Ectodermal cell (in vitro differentiated cells): ENCODE results near the gene ROMO1.
"Not testable (repeated sequence)": the region's sequence is repeated elsewhere in the genome, so short reads cannot be mapped to it uniquely, and the experiment has no call there.

Experiments
- H3K27ac ChIP-seq: 2 replicates; pipeline ENCODE4 v1.7.0; 2013; ENCODE audit warnings: mild to moderate bottlenecking, low read depth, low read length; ENCODE audit not compliant: insufficient read depth, poor library complexity, severe bottlenecking
- H3K27me3 ChIP-seq: 2 replicates; pipeline ENCODE4 v1.7.0; 2013; ENCODE audit warnings: mild to moderate bottlenecking, low read length; ENCODE audit not compliant: insufficient read depth, control insufficient read depth, poor library complexity, severe bottlenecking
- H3K36me3 ChIP-seq: one replicate; pipeline ENCODE4 v1.7.0; 2013; ENCODE audit warnings: low read length; ENCODE audit not compliant: control insufficient read depth, insufficient read depth
- H3K4me1 ChIP-seq: one replicate; pipeline ENCODE4 v1.7.0; 2013; ENCODE audit warnings: low read length; ENCODE audit not compliant: control insufficient read depth, insufficient read depth
- H3K4me3 ChIP-seq: 2 replicates; pipeline ENCODE4 v1.7.0; 2013; ENCODE audit warnings: low read depth, low read length, control low read depth; ENCODE audit not compliant: insufficient read depth
- H3K9me3 ChIP-seq: 2 replicates; pipeline ENCODE4 v1.7.0; 2013; ENCODE audit warnings: mild to moderate bottlenecking, low read length, moderate library complexity; ENCODE audit not compliant: control insufficient read depth
- WGBS, 2 experiments: methylation state at CpG; one replicate each; pipeline ENCODE4 v1.1.7; 2013; ENCODE audit warnings: missing lambda C conversion rate in 2 of 2; 5-methylcytosine and 5-hydroxymethylcytosine counted together

The ROMO1 gene

GRCh38 chr20:35741892-35742740 lies 42.9 kb downstream of the ROMO1 start, which contains the start of gene RBM39:
Gene RBM39, minus strand, starts transcription at chr20:35742260. Its CDS starts 1,386 bp downstream, at chr20:35740874.
- 0% methylated on average over 66 of the region's 66 CpGs for WGBS, 2 experiments
- peak within 1 kb of the TSS; percentile 97 for H3K27ac ChIP-seq
- peaks cover 16% of the 10 kb centered on the region for H3K4me1 ChIP-seq
- H3K27me3 ChIP-seq, result no peaks in the 10 kb centered on the region
- H3K9me3 ChIP-seq, result no peaks in the 10 kb centered on the region
- H3K4me3 ChIP-seq, result peak within 1 kb of the TSS; percentile 99
- H3K36me3 ChIP-seq, result peaks cover 25% of the 10 kb centered on the region

GRCh38 chr20:35742741-35743523 lies 43.7 kb downstream of the ROMO1 start:
- H3K4me1 ChIP-seq, result peaks cover 16% of the 10 kb centered on the region
- H3K36me3 ChIP-seq, result peaks cover 23% of the 10 kb centered on the region
- no peaks in the 10 kb centered on the region for H3K27me3 ChIP-seq
- H3K9me3 ChIP-seq, result no peaks in the 10 kb centered on the region
- peak overlapping the region; percentile 62 for H3K4me3 ChIP-seq
- 4 to 7% methylated on average over 8 of the region's 8 CpGs for WGBS, 2 experiments
- peak overlapping the region; percentile 64 for H3K27ac ChIP-seq

- Histone ChIP-seq H3K27me3 (no peaks in the 10 kb centered on the region), H3K27ac (no peak overlapping the region), H3K4me1 (peaks cover 16% of the 10 kb centered on the region), H3K4me3 (no peak overlapping the region), H3K9me3 (no peaks in the 10 kb centered on the region), H3K36me3 (peaks cover 14% of the 10 kb centered on the region)
- WGBS, 2 experiments, result 91 to 94% methylated on average over 15 of the region's 15 CpGs
Measured at GRCh38 chr20:35743693-35744491, 44.7 kb downstream of the ROMO1 start.

GRCh38 chr20:35744492-35744841 lies 45.3 kb downstream of the ROMO1 start:
- not testable (repeated sequence) for H3K4me3 ChIP-seq, H3K27ac ChIP-seq, H3K36me3 ChIP-seq, H3K27me3 ChIP-seq, H3K9me3 ChIP-seq
- H3K4me1 ChIP-seq, result peaks cover 12% of the 10 kb centered on the region
- 96 to 97% methylated on average over 3 of the region's 3 CpGs for WGBS, 2 experiments
